ENCODE measurements around the gene PBX2. TPM values are rescaled to one million over a fixed set of nuclear protein-coding genes. Genes with fewer than 3 reads are reported as not detected.

PBX2 gene
- total RNA-seq, 1 donor from 2014 or later = 16.3 TPM

GRCh38 chr6:32182555-32182981 lies 7.4 kb downstream of the PBX2 start:
- H3K27me3 ChIP-seq (ENCODE audit: control insufficient read depth, insufficient read depth, low read length) = no peaks in the 10 kb centered on the region
- no peak for FAIRE-seq
- no peak for TF ChIP-seq CTCF (IDR thresholded peaks at IDR 0.05; ENCODE audit: insufficient read depth, low read length, severe bottlenecking)
- DNase-seq (ENCODE audit: low read depth) = no peak
- peaks cover 16% of the 10 kb centered on the region for H3K36me3 ChIP-seq (ENCODE audit: control insufficient read depth, insufficient read depth, low read length)
- H3K4me3 ChIP-seq (ENCODE audit: low read depth, low read length) = no peak overlapping the region

- no peak for TF ChIP-seq CTCF (IDR thresholded peaks at IDR 0.05; ENCODE audit: insufficient read depth, low read length, severe bottlenecking)
- DNase-seq (ENCODE audit: low read depth) (no peak), FAIRE-seq (no peak)
- H3K36me3 ChIP-seq (ENCODE audit: control insufficient read depth, insufficient read depth, low read length) = peaks cover 16% of the 10 kb centered on the region
- no peak overlapping the region for H3K4me3 ChIP-seq (ENCODE audit: low read depth, low read length)
- H3K27me3 ChIP-seq (ENCODE audit: control insufficient read depth, insufficient read depth, low read length) = no peaks in the 10 kb centered on the region
Measured at GRCh38 chr6:32181915-32182529, 8.0 kb downstream of the PBX2 start.

GRCh38 chr6:32181148-32181702 lies 8.8 kb downstream of the PBX2 start:
- Histone ChIP-seq H3K36me3 (ENCODE audit: control insufficient read depth, insufficient read depth, low read length) (peaks cover 14% of the 10 kb centered on the region), H3K4me3 (ENCODE audit: low read depth, low read length) (no peak overlapping the region), H3K27me3 (ENCODE audit: control insufficient read depth, insufficient read depth, low read length) (no peaks in the 10 kb centered on the region)
- FAIRE-seq = no peak
- no peak for DNase-seq (ENCODE audit: low read depth)
- TF ChIP-seq CTCF (IDR thresholded peaks at IDR 0.05; ENCODE audit: insufficient read depth, low read length, severe bottlenecking) = no peak

GRCh38 chr6:32179766-32180405 lies 10.1 kb downstream of the PBX2 start:
- no peak for FAIRE-seq
- Histone ChIP-seq H3K4me3 (ENCODE audit: low read depth, low read length) (no peak overlapping the region), H3K27me3 (ENCODE audit: control insufficient read depth, insufficient read depth, low read length) (no peaks in the 10 kb centered on the region), H3K36me3 (ENCODE audit: control insufficient read depth, insufficient read depth, low read length) (peaks cover 14% of the 10 kb centered on the region)
- no peak for DNase-seq (ENCODE audit: low read depth)
- TF ChIP-seq CTCF (IDR thresholded peaks at IDR 0.05; ENCODE audit: insufficient read depth, low read length, severe bottlenecking) = no peak

GRCh38 chr6:32178547-32179440 lies 11.2 kb downstream of the PBX2 start:
- Histone ChIP-seq H3K27me3 (ENCODE audit: control insufficient read depth, insufficient read depth, low read length) (no peaks in the 10 kb centered on the region), H3K36me3 (ENCODE audit: control insufficient read depth, insufficient read depth, low read length) (peaks cover 14% of the 10 kb centered on the region), H3K4me3 (ENCODE audit: low read depth, low read length) (peak overlapping the region; percentile 73)
- peak; percentile 19 for DNase-seq (ENCODE audit: low read depth)
- no peak for FAIRE-seq
- TF ChIP-seq CTCF (IDR thresholded peaks at IDR 0.05; ENCODE audit: insufficient read depth, low read length, severe bottlenecking) = no peak
